ENCODE data around the gene CPNE6. TPM values are rescaled to one million over a fixed set of nuclear protein-coding genes. Genes with fewer than 3 reads are reported as not detected.
"Not testable (repeated sequence)": the region's sequence is repeated elsewhere in the genome, so short reads cannot be mapped to it uniquely, and the experiment has no call there.

CPNE6 gene
- total RNA-seq, 2 donors from 2014 or later = 0.12 to 0.14 TPM

- H3K4me1 Mint-ChIP-seq (ENCODE audit: low read depth) = peaks cover 8% of the 10 kb centered on the region
- no peak overlapping the region for H3K4me3 Mint-ChIP-seq
- no peak for ATAC-seq (replicated peaks in 1 of 2)
- no peaks in the 10 kb centered on the region for H3K9me3 Mint-ChIP-seq
- H3K27ac Mint-ChIP-seq = peak overlapping the region; percentile 25
- peaks cover 20 to 46% of the 10 kb centered on the region in 2 donors for H3K36me3 Mint-ChIP-seq (ENCODE audit: insufficient read depth in 2 of 2)
- no peaks in the 10 kb centered on the region for H3K27me3 Mint-ChIP-seq (ENCODE audit: low read depth)
- no peak for DNase-seq
These were observed 29.7 kb downstream of the CPNE6 start for GRCh38 chr14:24100982-24101494.

GRCh38 chr14:24102357-24103048 lies 31.1 kb downstream of the CPNE6 start:
- Mint-ChIP-seq H3K4me3 (no peak overlapping the region), H3K4me1 (ENCODE audit: low read depth) (no peaks in the 10 kb centered on the region)
- DNase-seq = no peak

GRCh38 chr14:24103451-24103850 lies 32.1 kb downstream of the CPNE6 start:
- DNase-seq = no peak
- ATAC-seq (replicated peaks in 1 of 2) = no peak
- Mint-ChIP-seq H3K27ac (no peak overlapping the region), H3K27me3 (ENCODE audit: low read depth) (no peaks in the 10 kb centered on the region), H3K4me1 (ENCODE audit: low read depth) (peaks cover 4% of the 10 kb centered on the region), H3K9me3 (no peaks in the 10 kb centered on the region), H3K4me3 (no peak overlapping the region), H3K36me3 (ENCODE audit: insufficient read depth in 2 of 2) (peaks cover 12 to 32% of the 10 kb centered on the region in 2 donors)

More at GRCh38 chr14:24102357-24103048, 31.1 kb downstream of the CPNE6 start:
- no peaks in the 10 kb centered on the region for H3K27me3 Mint-ChIP-seq (ENCODE audit: low read depth)
- peaks cover 12 to 37% of the 10 kb centered on the region in 2 donors for H3K36me3 Mint-ChIP-seq (ENCODE audit: insufficient read depth in 2 of 2)
- H3K9me3 Mint-ChIP-seq = no peaks in the 10 kb centered on the region
- no peak overlapping the region for H3K27ac Mint-ChIP-seq
- ATAC-seq (replicated peaks in 1 of 2) = no peak

GRCh38 chr14:24105609-24106239 lies 34.4 kb downstream of the CPNE6 start:
- not testable (repeated sequence) for ATAC-seq (replicated peaks in 1 of 2); H3K27me3 Mint-ChIP-seq (ENCODE audit: low read depth); H3K9me3 Mint-ChIP-seq; H3K4me3 Mint-ChIP-seq; DNase-seq
- Mint-ChIP-seq H3K36me3 (ENCODE audit: insufficient read depth in 2 of 2) (peaks cover 9 to 27% of the 10 kb centered on the region in 2 donors), H3K27ac (peak overlapping the region; percentile 81), H3K4me1 (ENCODE audit: low read depth) (peaks cover 19% of the 10 kb centered on the region)

GRCh38 chr14:24106672-24107271 lies 35.4 kb downstream of the CPNE6 start:
- no peak for DNase-seq
- peaks cover 19% of the 10 kb centered on the region for H3K4me1 Mint-ChIP-seq (ENCODE audit: low read depth)
- no peaks in the 10 kb centered on the region for H3K27me3 Mint-ChIP-seq (ENCODE audit: low read depth)
- H3K4me3 Mint-ChIP-seq = no peak overlapping the region
- H3K9me3 Mint-ChIP-seq = no peaks in the 10 kb centered on the region
- peak overlapping the region; percentile 22 for H3K27ac Mint-ChIP-seq
- no peak for ATAC-seq (replicated peaks in 1 of 2)
- H3K36me3 Mint-ChIP-seq (ENCODE audit: insufficient read depth in 2 of 2) = peaks cover 9 to 27% of the 10 kb centered on the region in 2 donors

GRCh38 chr14:24108336-24108874 lies 37.0 kb downstream of the CPNE6 start:
- peak overlapping the region; percentile 87 for H3K27ac Mint-ChIP-seq
- H3K9me3 Mint-ChIP-seq = no peaks in the 10 kb centered on the region
- no peak for DNase-seq
- peaks cover 19% of the 10 kb centered on the region for H3K4me1 Mint-ChIP-seq (ENCODE audit: low read depth)
- H3K36me3 Mint-ChIP-seq (ENCODE audit: insufficient read depth in 2 of 2) = peaks cover 6 to 15% of the 10 kb centered on the region in 2 donors
- peak overlapping the region; percentile 24 to 30 for H3K4me3 Mint-ChIP-seq
- no peaks in the 10 kb centered on the region for H3K27me3 Mint-ChIP-seq (ENCODE audit: low read depth)
- peak in 1 of 2 donors; percentile 37 for ATAC-seq (replicated peaks in 1 of 2)

GRCh38 chr14:24110060-24110459 lies 38.7 kb downstream of the CPNE6 start:
- H3K9me3 Mint-ChIP-seq = no peaks in the 10 kb centered on the region
- peaks cover 20% of the 10 kb centered on the region for H3K4me1 Mint-ChIP-seq (ENCODE audit: low read depth)
- no peak overlapping the region for H3K4me3 Mint-ChIP-seq
- ATAC-seq (replicated peaks in 1 of 2) (no peak), DNase-seq (no peak)
- peak overlapping the region; percentile 28 for H3K27ac Mint-ChIP-seq
- H3K36me3 Mint-ChIP-seq (ENCODE audit: insufficient read depth in 2 of 2) = peaks cover under 1 to 1% of the 10 kb centered on the region in 2 donors
- no peaks in the 10 kb centered on the region for H3K27me3 Mint-ChIP-seq (ENCODE audit: low read depth)

GRCh38 chr14:24110523-24110922 lies 39.2 kb downstream of the CPNE6 start:
- Mint-ChIP-seq H3K4me3 (no peak overlapping the region), H3K27me3 (ENCODE audit: low read depth) (no peaks in the 10 kb centered on the region), H3K9me3 (no peaks in the 10 kb centered on the region), H3K36me3 (ENCODE audit: insufficient read depth in 2 of 2) (peaks cover 5% of the 10 kb centered on the region in 2 donors), H3K4me1 (ENCODE audit: low read depth) (peaks cover 24% of the 10 kb centered on the region), H3K27ac (no peak overlapping the region)
- DNase-seq = no peak
- ATAC-seq (replicated peaks in 1 of 2) = no peak

GRCh38 chr14:24113379-24113800 lies 42.0 kb downstream of the CPNE6 start:
- Mint-ChIP-seq H3K27me3 (ENCODE audit: low read depth) (no peaks in the 10 kb centered on the region), H3K4me1 (ENCODE audit: low read depth) (peaks cover 35% of the 10 kb centered on the region), H3K36me3 (ENCODE audit: insufficient read depth in 2 of 2) (peaks cover 9 to 22% of the 10 kb centered on the region in 2 donors), H3K9me3 (no peaks in the 10 kb centered on the region), H3K27ac (peak overlapping the region; percentile 94), H3K4me3 (peak overlapping the region; percentile 98 to 100)
- DNase-seq = no peak
- ATAC-seq (replicated peaks in 1 of 2) = no peak

GRCh38 chr14:24113801-24114531 lies 42.6 kb downstream of the CPNE6 start:
- ATAC-seq (replicated peaks in 1 of 2) (peak; percentile 47), DNase-seq (peak; percentile 87 to 89)
- peak overlapping the region; percentile 98 to 100 for H3K4me3 Mint-ChIP-seq
- peaks cover 12 to 28% of the 10 kb centered on the region in 2 donors for H3K36me3 Mint-ChIP-seq (ENCODE audit: insufficient read depth in 2 of 2)
- peak overlapping the region; percentile 94 for H3K27ac Mint-ChIP-seq
- peaks cover 30% of the 10 kb centered on the region for H3K4me1 Mint-ChIP-seq (ENCODE audit: low read depth)
- H3K9me3 Mint-ChIP-seq = no peaks in the 10 kb centered on the region
- H3K27me3 Mint-ChIP-seq (ENCODE audit: low read depth) = no peaks in the 10 kb centered on the region

GRCh38 chr14:24114532-24115421 lies 43.4 kb downstream of the CPNE6 start, which contains the start of the genes DCAF11 and NRL:
Gene DCAF11, plus strand, starts transcription at chr14:24114777. Its CDS starts 818 bp downstream, at chr14:24115595.
Gene NRL, minus strand, starts transcription at chr14:24114949. Its CDS starts 32,101 bp downstream, at chr14:24082848.
- Mint-ChIP-seq H3K9me3 (no peaks in the 10 kb centered on the region), H3K27ac (peak within 1 kb of the TSS; percentile 94), H3K4me1 (ENCODE audit: low read depth) (peaks cover 21% of the 10 kb centered on the region), H3K27me3 (ENCODE audit: low read depth) (no peaks in the 10 kb centered on the region), H3K4me3 (peak within 1 kb of the TSS; percentile 98 to 100), H3K36me3 (ENCODE audit: insufficient read depth in 2 of 2) (peaks cover 14 to 34% of the 10 kb centered on the region in 2 donors)
- ATAC-seq (replicated peaks in 1 of 2) = peak; percentile 88 to 89
- DNase-seq = peak; percentile 99

Measured in activated T-cell treated with anti-CD3 and anti-CD28 coated beads, Interleukin-2, amount 50 U/mL, for 72 hours (primary cell).